NOMO-1 treated with DMSO at 0.1 percent for 48 hours (cell line): ENCODE results near the gene GMEB1.
"Not testable (repeated sequence)": the region's sequence is repeated elsewhere in the genome, so short reads cannot be mapped to it uniquely, and the experiment has no call there.

Experiments
- DNase-seq: peaks from one replicate; lab custom pipeline; 2025; ENCODE audit not compliant: unreplicated experiment; lab: John Stamatoyannopoulos, UW

GMEB1 gene

DNA sequence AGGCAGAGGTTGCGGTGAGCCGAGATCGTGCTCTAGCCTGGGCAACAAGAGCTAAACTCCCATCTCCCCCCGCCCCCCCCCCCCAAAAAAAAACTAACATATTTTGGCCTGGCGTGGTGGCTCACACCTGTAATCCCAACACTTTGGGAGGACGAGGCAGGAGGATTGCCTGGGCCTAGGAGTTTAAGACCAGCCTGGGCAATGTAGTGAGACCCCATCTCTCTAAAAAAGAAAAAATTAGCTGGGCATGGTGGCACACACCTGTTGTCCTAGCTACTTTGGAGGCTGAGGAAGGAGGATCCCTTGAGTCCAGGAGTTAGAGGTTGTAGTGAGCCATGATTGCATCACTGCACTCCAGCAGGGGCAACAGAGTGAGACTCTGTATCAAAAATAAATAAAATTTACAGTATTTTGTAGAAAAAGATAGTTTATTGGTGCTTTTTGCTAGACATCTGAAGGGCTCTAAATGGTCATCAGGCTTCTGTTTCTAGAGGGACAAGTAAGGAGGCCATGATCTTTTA lies 77.1 kb downstream of the GMEB1 start:
- DNase-seq, result no peak

DNA sequence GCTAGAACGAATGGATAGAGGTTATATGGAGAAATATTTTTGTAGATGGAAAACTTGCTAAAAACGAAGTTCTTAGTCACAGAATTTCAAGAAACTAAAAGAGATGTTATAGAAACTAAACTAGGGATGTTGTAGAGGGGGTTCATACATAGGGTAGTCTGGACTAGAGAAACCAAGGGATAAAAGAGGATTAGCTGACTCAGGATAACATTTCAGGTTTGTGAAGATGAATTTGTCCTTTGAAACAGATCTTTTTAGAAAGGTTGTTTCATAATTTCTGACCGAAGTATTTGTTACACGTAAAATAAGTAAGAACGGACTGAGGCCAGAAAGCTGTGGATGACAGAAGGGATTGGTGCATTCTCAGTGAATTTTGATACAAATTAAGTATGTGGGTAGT lies 81.7 kb downstream of the GMEB1 start:
- no peak for DNase-seq

DNA sequence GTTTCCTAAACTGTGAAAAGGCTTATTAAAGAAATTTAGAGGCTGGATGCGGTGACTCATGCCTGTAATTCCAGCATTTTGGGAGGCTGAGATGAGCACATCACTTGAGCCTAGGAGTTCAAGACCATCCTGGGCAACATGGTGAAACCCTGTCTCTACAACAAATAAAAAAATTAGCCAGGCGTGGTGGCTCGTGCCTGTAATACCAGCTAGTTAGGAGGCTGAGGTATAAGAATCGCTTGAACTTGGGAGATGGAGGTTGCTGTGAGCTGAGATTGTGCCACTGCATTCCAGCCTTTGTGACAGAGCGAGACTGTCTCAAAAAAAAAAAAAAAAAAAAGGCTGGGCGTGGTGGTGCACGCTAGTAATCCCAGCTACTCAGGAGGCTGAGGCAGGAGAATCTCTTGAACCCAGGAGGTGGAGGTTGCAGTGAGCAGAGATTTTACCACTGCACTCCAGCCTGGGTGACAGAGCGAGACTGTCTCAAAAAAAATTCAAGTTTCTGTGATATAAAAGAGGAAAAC lies 82.2 kb downstream of the GMEB1 start:
- not testable (repeated sequence) for DNase-seq

DNA sequence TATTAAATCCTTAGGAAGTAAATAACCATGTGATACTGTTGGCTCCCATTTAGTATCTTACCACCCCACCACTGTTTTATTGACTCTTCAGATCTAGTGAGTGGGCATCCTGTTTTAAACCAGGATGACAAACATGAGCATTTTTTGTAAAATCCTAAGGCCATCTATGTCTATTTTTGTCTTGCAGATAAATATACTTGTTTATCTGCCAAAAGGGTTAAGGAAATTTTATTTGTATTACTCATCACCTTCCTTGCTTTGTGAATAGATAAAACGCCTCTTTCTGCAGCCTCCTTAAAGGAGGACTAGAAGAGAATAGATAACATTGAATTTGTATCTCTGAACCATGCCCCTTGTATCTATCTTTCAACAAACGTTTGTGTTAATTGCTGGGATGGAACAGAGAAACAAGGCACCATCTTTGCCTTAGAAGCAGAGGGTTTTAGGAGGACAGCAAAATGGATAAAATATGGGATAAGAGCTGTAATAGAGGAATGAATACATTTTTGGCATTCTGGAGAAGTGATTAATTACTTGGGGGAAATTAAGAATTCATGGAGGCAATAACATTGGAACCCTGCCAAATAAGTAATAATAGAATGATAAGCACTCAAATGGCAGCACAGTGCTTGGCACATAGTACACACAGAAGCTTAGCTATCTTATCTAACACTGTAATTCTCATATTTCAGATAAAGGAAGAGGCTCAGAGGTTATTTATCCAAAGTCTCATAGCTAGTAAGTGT lies 82.9 kb downstream of the GMEB1 start:
- no peak for DNase-seq

DNA sequence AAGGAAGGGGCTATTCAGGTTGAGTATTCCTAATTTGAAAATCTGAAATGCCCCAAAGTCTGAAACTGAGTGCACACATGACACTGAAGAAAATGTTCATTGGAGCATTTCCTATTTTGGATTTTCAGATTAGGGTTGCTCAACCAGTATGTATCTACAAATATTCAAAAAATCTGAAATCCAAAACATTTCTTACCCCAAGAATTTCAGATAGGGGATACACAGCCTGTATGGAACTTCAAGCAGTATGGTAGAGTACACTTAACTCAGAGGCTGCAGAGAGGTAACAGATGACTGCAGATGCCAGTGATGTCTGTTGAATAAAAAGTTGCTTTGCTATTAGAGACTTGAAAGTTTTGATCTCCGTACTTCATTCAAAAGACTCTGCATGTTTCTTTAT lies 87.1 kb downstream of the GMEB1 start:
- DNase-seq, result no peak

DNA sequence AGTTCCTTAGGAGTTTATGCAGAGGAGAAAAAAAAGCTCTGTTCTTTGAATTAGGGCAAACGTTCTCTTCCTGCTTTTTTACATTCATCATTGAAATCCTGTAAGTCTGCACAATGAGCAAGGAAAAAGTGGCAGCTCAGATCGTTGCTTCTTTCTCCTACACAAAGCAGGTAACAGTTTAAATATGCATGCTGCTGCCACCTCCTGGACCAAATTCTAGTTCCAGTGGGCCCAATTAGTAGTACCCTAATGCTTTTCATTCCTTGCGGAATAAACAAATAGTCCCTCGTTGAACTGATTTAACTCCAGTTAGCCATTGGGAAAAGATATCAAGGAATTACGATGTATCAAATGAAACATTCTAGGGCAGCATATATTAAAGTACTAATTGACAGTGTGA lies 88.3 kb downstream of the GMEB1 start:
- no peak for DNase-seq

DNA sequence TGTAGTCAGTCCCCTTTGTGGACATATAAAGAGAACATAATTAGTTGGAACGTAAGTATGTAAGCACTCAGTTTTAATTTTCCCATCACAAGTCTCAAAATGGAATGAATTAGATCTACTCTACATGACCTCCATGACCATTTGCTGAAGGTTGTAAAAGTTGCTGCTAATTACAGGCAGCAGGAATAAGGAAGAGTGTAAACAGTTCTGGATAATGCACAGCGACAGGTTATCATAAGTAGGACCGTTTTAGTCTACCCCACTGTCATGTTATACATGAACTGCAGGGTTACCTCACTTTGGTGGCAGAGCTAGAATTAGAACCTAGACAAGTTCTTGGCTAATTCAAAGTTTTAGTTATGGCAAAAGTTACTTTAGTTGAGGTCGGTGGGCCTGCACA lies 89.8 kb downstream of the GMEB1 start:
- DNase-seq, result no peak

DNA sequence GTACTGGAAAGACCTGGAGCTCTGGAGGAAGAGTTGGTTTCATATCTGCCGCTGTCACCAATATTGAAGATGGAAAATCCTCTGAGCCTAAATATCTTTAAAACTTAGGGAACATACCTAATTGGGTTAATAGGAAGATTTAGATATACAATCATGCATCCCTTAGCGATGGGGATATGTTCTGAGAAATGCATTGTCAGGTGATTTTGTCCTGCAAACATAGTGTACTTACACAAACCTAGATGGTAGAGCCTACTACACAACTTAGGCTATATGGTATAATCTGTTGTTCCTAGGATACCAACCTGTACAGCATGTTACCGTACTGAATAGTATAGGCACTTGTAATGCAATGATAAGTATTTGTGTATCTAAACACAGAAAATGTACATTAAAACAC lies 90.7 kb downstream of the GMEB1 start:
- no peak for DNase-seq

DNA sequence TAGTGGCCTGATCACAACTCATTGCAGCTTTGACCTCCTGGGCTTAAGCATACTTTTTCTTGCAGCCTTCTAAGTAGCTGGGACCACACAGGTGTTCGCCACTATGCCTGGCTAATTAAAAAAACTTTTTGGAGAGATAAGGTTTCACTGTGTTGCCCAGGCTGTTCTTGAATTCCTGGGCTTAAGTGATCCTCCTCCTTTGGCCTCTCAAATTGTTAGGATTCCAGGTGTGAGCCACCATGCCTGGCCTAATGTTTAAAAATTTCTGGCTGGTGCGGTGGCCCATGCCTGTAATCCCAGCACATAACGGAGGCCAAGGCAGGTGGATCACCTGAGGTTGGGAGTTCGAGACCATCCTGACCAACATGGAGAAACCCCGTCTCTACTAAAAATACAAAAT lies 92.6 kb downstream of the GMEB1 start:
- no peak for DNase-seq

DNA sequence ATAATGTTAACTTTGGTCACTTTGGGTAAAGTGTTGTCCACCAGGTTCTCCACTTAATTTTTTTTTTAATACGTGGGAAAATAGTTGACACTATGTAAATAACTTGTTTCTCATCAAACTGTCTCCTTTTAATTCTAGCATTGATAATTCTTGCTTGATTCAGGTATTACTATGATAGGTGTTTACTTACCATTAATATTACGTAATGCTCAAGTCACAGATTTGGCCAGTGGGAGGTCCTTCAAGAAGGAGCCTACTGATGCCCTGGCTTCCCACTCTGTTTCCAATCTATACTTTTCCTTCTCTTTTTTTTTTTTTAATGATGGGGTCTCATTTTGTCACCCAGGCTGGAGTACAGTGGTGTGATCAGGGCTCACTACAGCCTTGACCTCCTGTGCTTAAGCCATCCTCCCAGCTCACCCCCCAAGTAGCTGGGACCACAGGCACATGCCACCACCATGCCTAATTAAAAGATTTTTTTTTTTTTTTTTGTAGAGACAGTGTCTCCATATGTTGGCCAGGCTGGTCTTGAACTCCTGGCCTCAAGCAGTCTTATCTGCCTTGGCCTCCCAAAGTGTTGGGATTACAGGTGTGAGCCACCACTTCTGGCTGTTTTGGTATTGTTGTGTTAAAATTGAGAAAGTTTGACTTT lies 98.1 kb downstream of the GMEB1 start:
- no peak for DNase-seq
